ENCODE measurements around the gene ZBTB39. TPM values are rescaled to one million over a fixed set of nuclear protein-coding genes. Genes with fewer than 3 reads are reported as not detected.

ZBTB39 gene
- polyA plus RNA-seq, 10 donors, result 4.6 to 7.0 (median 5.7) TPM

DNA sequence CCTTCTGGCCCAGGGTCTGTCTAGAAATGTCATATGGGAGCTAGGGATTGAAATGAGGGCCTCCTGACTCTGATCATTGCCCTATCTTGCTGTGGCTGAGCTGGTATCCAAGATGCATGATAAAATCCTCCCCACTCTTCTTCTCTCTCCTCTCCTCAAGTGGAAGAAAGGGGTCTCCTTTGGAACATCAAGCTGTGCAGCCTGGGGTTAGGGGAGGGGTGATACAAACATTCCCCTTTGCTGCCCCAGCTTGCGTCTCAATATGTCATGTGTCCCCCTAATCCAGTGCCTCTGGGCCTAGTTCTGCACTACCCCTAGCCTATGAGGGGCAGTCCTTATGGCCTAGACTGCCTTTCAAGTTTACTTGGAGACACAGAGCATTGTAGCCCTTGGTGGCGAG is 57.5 kb downstream of the ZBTB39 start:
- DNase-seq, result no peak

Other genes with a start within 250 kb of the ZBTB39 start
- gene HSD17B6, start 243.2 kb downstream of the ZBTB39 start, polyA plus RNA-seq (ENCODE audit: insufficient read length in 10 of 10), result under 1 TPM; 0.18 to 0.86 (median 0.29) TPM
- gene SDR9C7, start 72.1 kb downstream of the ZBTB39 start, polyA plus RNA-seq (ENCODE audit: insufficient read length in 10 of 10), result under 1 TPM; 0.12 to 0.77 (median 0.35) TPM
- gene RDH16, start 48.9 kb downstream of the ZBTB39 start, polyA plus RNA-seq (ENCODE audit: insufficient read length in 10 of 10), result under 1 TPM; 0.10 to 0.64 (median 0.39) TPM
- gene TAC3, start 10.0 kb upstream of the ZBTB39 start, polyA plus RNA-seq (ENCODE audit: insufficient read length in 10 of 10), result under 1 TPM in 4 of 10 donors, not detected in 6; 0.24 to 0.75 (median 0.52) TPM
- gene MYO1A, start 43.6 kb upstream of the ZBTB39 start, polyA plus RNA-seq (ENCODE audit: insufficient read length in 10 of 10), result under 1 TPM in 6 of 10 donors, not detected in 4; 0.11 to 0.71 (median 0.33) TPM
- gene NEMP1, start 72.2 kb upstream of the ZBTB39 start, polyA plus RNA-seq (ENCODE audit: insufficient read length in 10 of 10), result 10 to 100 TPM; 13.5 to 26.0 (median 17.5) TPM
- 10 to 100 TPM; 23.9 to 40.1 (median 30.4) TPM for gene NAB2, start 82.6 kb upstream of the ZBTB39 start, polyA plus RNA-seq (ENCODE audit: insufficient read length in 10 of 10)
- 10 to 100 TPM; 32.6 to 53.5 (median 40.8) TPM for gene STAT6, start 104.8 kb upstream of the ZBTB39 start, polyA plus RNA-seq (ENCODE audit: insufficient read length in 10 of 10)
- gene LRP1, start 121.9 kb upstream of the ZBTB39 start, polyA plus RNA-seq (ENCODE audit: insufficient read length in 10 of 10), result 100 to 1,000 TPM in 9 of 10 donors, 10 to 100 TPM in 1; 95.2 to 226 (median 134) TPM
- 1 to 10 TPM in 3 of 10 donors, under 1 TPM in 6, not detected in 1; 0.47 to 1.1 (median 0.92) TPM for gene LRP1-AS, start 141.1 kb upstream of the ZBTB39 start, polyA plus RNA-seq (ENCODE audit: insufficient read length in 10 of 10)
- gene NXPH4, start 210.2 kb upstream of the ZBTB39 start, polyA plus RNA-seq (ENCODE audit: insufficient read length in 10 of 10), result 1 to 10 TPM; 1.7 to 5.1 (median 2.1) TPM
- gene SHMT2, start 223.2 kb upstream of the ZBTB39 start, polyA plus RNA-seq (ENCODE audit: insufficient read length in 10 of 10), result 10 to 100 TPM; 50.2 to 76.8 (median 63.3) TPM
- 100 to 1,000 TPM; 248 to 457 (median 368) TPM for gene STAC3, start 244.6 kb upstream of the ZBTB39 start, polyA plus RNA-seq (ENCODE audit: insufficient read length in 10 of 10)